HEK293T (cell line): ENCODE data around the gene OSBPL8.

Source experiments
- ARNT ChIP-seq: fragments of 450-650 bp; IDR thresholded peaks from 2 replicates; pipeline ENCODE4 v1.6.1; 2017; ENCODE audit warnings: mild to moderate bottlenecking
- ELF4 ChIP-seq: fragments of 450-650 bp; IDR thresholded peaks from 2 replicates; pipeline ENCODE4 v1.6.1; 2017; ENCODE audit warnings: antibody characterized with exemption
- FOXA1 ChIP-seq: fragments of 450-650 bp; IDR thresholded peaks from 2 replicates; pipeline ENCODE4 v1.6.1; 2016; ENCODE audit warnings: mild to moderate bottlenecking
- FOXK2 ChIP-seq: fragments of 450-650 bp; IDR thresholded peaks from 2 replicates; pipeline ENCODE4 v1.6.1; 2016; ENCODE audit warnings: mild to moderate bottlenecking
- LEF1 ChIP-seq: fragments of 450-650 bp; IDR thresholded peaks from 2 replicates; pipeline ENCODE4 v1.6.1; 2017; ENCODE audit warnings: mild to moderate bottlenecking, borderline replicate concordance
- NFRKB ChIP-seq: fragments of 450-650 bp; IDR thresholded peaks from 2 replicates; pipeline ENCODE4 v1.6.1; 2016; ENCODE audit warnings: mild to moderate bottlenecking, moderate library complexity
- SP1 ChIP-seq: fragments of 450-650 bp; IDR thresholded peaks from 2 replicates; pipeline ENCODE4 v1.6.1; 2017
- SUZ12 ChIP-seq: fragments of 450-650 bp; IDR thresholded peaks from 2 replicates; pipeline ENCODE4 v1.6.1; 2016; ENCODE audit warnings: mild to moderate bottlenecking
- ZNF384 ChIP-seq: fragments of 450-650 bp; IDR thresholded peaks from 2 replicates; pipeline ENCODE4 v1.6.1; 2016

DNA sequence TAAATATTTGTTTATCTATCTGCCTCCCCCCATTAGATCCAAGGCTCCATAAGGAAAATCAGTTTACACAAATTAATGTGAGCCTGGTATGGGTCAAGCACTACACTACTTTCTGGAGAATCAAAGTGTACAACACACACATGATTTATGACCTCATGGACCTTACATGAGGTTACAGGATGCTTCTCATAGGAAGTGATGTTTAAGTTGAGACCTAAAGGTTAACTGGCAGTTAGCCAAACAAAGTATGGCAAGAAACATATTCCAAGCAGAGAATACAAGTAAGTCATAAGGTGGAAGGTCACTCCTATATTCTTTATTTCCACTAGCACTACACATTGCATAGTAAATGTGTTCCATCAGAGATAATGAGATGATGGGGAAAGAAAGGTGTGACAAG lies 39.2 kb downstream of the OSBPL8 start:
- TF ChIP-seq FOXK2, result no peak
- no peak for TF ChIP-seq ELF4
- TF ChIP-seq LEF1, result no peak
- TF ChIP-seq SP1, result no peak
- no peak for TF ChIP-seq FOXA1
- TF ChIP-seq SUZ12, result no peak
- no peak for TF ChIP-seq NFRKB
- no peak for TF ChIP-seq ZNF384
- no peak for TF ChIP-seq ARNT
